ENCODE measurements around the gene MRM2.

DNA sequence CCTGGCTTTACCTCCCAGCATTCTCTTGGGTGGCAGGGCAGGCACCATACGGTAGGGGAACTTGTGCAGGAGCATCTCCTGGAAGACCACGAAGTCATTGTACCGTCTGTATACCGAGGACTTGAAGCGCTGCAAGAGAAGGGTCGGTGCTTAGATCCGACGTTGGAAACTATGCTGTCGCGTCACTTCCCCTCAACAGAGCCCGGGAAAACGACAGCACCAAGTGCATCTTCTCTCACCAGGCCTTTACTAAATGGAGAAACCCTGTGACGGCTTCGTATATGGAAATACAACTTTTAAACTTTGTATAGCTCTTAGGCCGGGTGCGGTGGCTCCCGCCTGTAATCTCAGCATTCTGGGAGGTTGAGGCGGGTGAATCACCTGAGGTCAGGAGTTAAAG is 33.1 kb upstream of the MRM2 start:
- TF ChIP-seq, protein P1, sequence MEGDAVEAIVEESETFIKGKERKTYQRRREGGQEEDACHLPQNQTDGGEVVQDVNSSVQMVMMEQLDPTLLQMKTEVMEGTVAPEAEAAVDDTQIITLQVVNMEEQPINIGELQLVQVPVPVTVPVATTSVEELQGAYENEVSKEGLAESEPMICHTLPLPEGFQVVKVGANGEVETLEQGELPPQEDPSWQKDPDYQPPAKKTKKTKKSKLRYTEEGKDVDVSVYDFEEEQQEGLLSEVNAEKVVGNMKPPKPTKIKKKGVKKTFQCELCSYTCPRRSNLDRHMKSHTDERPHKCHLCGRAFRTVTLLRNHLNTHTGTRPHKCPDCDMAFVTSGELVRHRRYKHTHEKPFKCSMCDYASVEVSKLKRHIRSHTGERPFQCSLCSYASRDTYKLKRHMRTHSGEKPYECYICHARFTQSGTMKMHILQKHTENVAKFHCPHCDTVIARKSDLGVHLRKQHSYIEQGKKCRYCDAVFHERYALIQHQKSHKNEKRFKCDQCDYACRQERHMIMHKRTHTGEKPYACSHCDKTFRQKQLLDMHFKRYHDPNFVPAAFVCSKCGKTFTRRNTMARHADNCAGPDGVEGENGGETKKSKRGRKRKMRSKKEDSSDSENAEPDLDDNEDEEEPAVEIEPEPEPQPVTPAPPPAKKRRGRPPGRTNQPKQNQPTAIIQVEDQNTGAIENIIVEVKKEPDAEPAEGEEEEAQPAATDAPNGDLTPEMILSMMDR (IDR thresholded peaks at IDR 0.05) = no peak
- no peak for TF ChIP-seq POLR2A (IDR thresholded peaks at IDR 0.05)

Data from uterus (tissue), 2 donors.